SH-SY5Y (cell line): ENCODE results near the gene PAQR3.

Source experiments
- GATA2 ChIP-seq: IDR thresholded peaks from 2 replicates; pipeline ENCODE4 v1.6.1; 2011; ENCODE audit warnings: mild to moderate bottlenecking, low read depth, low read length
- GATA3 ChIP-seq: IDR thresholded peaks from 2 replicates; pipeline ENCODE4 v1.6.1; 2011; ENCODE audit warnings: low read depth, mild to moderate bottlenecking, low read length, moderate library complexity

Gene PAQR3, protein sequence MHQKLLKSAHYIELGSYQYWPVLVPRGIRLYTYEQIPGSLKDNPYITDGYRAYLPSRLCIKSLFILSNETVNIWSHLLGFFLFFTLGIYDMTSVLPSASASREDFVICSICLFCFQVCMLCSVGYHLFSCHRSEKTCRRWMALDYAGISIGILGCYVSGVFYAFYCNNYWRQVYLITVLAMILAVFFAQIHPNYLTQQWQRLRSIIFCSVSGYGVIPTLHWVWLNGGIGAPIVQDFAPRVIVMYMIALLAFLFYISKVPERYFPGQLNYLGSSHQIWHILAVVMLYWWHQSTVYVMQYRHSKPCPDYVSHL

DNA sequence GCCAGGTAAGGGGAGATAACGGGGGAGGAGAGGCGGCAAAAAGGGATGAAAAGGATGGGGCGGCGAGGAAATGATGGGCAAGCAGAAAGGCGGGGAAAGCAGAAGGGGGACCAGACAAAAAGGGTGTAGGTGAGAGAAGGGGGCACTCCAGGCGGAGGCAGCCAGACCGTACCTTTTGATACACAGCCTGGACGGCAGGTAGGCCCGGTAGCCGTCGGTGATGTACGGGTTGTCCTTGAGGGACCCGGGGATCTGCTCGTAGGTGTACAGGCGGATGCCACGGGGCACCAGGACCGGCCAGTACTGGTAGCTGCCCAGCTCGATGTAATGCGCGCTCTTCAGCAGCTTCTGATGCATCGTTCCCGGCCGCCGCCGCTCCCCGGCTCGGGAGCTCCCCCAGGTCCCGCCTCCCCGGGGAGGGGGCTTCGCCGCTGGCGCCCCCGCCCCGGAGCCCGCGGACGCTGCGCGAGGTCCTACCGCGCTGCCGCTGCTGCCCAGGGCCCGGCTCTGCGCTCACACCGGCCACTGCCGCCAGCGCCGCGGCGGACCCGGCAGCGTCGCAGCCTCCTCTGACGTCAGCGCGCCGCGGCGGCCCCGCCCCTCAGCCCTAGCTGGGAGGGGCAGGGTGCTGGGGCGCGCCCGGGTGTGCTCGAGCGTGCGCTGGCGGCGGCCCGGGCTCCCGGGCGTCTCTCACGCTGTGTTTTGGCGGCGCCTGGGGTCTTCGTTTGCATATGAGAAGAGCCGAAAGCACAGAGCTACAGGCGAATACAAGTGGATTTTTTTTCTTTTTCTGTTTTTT, at the start of gene PAQR3:
TSS of gene PAQR3 (minus strand) at position 571 of the 799 bp plus-strand sequence. CDS start at position 357, 214 bp downstream.
- TF ChIP-seq GATA2 (no peak), GATA3 (no peak)

DNA sequence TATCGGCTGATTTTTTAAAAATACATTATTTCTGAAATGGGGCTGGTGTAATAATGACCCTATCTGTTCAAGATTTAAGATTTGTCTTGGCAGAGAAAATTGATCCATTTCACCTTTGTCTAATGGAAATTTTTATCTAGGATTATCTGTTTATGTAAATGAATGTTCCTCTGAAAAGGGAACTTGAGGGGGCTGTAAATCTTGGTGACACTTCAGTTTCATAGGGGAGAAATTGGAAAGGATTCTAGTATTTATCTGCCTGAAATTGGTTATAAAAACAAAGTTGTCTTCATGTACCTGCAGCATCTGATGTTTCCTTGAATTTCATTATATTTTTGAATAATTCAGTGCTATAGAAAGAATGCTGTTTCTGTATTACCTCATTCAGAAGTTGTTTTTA, 48.4 kb upstream of the PAQR3 start:
- no peak for TF ChIP-seq GATA3
- no peak for TF ChIP-seq GATA2

DNA sequence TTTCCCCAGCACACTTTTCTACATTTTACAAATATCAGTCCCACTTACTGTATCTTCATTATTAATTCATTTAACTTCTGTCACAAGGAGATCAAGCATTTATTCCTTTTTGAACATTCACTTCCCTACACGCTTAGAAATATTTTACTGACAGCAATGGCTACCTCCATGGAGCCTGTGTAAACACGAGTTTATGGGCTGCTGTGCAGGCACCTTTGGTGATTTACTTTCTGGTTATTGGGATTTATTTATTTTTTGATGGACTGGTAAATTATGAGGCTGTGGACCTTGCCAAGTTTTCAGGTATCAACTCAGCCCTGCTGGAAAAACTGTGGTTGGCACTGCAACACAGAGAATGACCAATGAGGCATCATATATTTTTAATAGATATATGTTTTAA, 45.4 kb upstream of the PAQR3 start:
- TF ChIP-seq GATA3 (no peak), GATA2 (no peak)

DNA sequence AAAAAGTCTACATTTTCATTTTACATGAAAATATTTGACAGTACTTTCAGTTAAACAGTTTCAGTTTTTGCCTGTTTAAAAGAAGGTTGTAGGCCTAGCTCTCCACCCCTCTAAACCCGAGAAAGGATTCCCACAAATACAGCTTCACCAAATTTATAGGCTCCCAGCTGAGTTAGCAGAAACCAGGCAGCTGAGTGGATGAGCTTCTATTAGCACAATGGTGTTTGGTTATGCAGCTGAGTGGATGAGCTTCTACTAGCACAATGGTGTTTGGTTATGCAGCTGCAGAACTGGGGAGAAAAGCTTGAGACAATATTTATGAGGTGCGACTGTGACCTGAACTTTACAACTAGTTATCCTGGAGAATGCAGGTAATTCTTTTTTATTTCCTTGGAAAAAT, 36.6 kb upstream of the PAQR3 start:
- no peak for TF ChIP-seq GATA2

DNA sequence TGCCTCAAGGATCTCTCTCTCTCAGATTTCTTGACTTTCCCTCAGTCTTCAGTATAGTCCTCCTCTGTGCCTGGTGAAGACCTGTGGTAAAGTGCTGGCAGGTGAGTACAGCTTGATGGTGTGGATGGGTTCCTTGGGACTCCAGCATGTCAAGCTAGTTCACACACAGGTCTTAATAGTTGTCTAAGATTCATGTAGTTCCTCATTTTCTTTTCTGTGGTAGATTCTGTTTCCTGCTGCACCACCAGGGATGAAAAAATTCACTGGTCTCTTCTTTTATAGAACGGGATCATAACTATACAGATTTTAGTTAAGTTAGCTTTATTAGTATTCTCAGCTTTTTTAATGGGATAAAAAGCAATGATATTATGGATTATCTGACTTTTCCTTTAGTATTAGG, 32.5 kb upstream of the PAQR3 start:
- no peak for TF ChIP-seq GATA2
- TF ChIP-seq GATA3: no peak

DNA sequence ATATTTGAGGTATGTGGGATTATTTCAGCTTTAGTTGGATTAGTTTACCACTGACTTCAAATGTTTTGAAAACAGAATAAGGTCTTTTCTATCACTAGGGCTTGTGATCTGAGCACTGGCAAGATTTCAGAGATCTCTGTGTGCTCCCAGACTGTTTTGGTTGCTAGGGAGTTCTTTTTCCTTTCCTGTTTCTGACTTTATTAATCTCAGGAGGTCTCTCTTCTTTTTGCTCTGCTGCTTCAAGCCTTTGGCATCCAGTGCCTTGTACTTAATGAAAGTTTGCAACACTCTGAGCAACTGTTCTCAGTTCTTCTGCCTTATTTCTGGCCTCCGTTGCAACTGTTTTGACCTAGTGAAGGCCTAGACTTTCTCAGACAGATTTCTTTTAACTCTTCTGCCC, 32.1 kb upstream of the PAQR3 start:
- no peak for TF ChIP-seq GATA3
- no peak for TF ChIP-seq GATA2

DNA sequence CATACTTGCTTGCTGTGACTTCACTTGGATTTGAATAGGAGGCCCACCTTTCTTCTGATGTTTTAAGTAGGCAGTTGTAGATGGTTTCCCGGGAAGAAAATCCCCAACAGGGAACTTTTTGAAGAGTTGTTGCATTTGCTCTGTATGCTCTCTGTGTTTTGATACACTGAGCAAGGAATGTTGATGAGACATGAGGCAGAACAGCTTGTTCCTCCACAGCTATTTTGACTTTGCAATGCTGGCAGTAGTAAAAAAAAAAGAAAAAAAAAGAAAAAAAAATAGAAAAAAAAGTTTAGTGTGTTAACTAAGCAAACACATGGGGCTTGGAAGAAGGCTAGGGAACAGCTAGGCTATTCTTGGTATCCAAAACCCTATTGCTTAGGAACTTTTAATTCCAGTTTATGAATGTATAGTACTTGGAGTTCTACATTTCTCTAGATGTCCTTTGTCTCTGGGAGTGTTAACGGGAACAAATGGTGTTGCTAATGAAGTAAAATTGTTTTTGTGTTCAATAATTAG, 23.4 kb upstream of the PAQR3 start:
- TF ChIP-seq GATA3 (no peak), GATA2 (no peak)

DNA sequence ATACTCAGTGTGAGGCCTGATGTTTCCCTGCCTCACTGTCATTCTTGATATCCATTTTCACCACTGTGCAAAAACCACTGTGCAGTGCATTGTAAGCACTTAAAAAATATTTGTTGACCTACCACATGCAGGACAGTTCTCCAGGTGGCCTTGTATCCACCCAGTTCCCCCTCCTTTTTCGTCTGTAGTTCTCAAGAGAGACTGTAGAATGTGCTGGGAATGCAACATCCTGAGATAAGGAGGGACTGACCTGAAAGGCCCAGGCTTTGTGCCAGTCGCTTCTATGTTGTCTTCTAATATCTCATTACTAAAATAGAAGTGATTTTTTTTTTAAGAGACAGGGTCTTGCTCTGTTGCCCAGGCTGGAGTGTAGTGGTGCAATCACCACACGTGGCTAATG, 21.7 kb upstream of the PAQR3 start:
- no peak for TF ChIP-seq GATA2
- TF ChIP-seq GATA3: no peak

DNA sequence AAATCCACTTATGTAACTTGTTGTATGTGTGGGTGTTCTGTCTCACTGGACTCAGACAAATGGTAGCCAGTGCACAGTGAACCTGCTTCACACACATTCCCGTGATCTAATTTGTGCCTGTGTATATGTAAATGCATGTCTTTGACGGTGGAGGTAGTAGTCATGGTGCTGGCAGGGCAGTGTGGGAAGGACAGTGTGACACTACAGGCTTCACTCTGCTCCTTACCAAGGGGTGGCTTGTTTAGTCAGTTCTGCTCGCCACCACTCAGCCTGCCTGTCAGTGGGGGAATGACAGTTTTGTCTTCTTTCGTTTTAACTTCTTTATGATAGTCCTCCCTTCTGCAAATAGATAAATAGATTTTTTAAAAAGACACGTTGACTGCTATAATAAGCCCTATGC, 17.7 kb upstream of the PAQR3 start:
- TF ChIP-seq GATA2 (no peak), GATA3 (no peak)

DNA sequence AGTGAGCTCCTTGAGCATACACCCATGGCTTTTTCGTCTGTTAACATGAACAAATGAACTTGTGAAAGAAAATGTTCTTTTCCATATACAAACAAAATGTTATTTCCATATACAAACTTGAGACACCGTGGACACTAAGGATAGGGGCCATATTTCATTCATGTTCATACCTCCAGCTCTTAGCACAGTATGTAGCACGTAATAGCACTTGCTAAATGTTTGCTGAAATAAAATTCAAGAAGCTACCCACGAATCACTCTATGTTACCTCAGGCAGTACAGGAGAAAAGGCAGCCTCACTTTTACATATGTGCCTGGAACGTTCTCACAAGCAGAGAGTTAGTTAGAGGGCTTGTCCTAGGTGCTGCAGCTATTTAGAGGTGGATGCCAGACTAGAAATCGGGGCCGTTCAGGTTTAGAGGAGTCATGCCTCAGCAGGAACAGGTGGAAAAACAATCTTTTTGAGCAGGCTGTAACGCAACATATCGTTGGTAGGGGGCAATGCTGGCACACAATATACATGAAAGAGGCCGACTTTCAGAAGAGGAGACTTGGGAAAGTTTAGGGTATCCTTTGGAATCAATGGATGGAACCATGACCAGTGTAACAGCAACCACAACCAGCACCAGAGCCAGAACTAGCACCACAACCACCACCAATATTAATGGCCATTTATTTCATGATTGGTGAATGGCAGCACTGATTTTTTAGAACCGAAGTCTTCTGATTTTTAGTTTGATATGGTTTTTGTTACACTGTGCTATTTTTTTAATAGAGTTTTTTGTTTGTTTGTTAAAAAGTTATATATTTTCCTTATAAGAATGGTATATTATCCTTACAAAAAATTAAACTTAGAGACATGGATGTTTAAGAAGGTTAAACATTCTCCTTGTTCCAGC, 14.8 kb upstream of the PAQR3 start:
- TF ChIP-seq GATA3 (no peak), GATA2 (no peak)

DNA sequence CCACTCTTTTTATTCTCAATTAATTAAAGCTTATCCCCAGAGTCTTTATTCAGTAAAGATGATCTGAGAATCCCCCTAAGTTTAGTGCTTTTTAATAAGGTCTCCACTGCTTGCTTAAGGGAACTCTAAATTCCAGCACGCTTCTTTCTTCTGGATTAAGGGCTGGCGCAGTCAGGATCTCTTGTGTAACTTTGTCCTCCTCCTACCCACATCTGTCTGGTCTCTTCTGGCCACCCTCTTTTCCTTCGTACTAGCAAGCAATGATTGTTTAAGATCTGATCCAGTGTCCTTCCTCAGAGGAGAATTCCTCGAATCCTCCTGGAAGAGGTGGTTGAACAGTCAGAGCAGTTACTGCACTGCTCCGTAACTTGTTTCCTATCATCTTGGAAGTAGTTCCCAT, 14.0 kb upstream of the PAQR3 start:
- TF ChIP-seq GATA3 (no peak), GATA2 (no peak)

DNA sequence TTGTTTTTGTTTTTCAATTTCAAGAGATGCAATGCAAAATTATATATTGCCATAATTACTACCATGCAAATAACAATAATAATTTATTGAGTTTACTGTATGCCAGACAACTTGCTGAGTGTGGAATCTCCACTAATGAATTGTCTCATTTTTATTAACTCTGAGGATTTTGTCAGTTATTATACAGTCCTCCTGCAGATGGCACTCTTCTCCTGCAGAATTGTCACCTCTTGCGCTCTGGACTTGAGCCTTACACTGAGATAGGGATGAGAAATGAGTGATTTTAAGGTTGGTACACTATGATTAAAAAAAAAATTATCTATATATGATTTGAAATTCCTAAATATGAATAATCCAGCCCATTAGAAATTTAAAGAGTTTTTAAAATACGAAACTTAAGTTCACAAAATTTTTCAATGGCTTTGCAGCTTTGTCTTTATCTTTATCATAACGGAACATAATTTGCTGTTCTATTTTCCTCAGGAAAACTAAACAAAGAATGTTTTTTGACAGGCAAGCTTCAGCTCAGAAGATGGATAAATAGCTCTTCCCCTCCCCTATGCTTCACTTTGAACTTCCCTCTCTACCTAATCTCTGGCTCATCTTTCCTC, 12.7 kb upstream of the PAQR3 start:
- TF ChIP-seq GATA2 (no peak), GATA3 (no peak)

DNA sequence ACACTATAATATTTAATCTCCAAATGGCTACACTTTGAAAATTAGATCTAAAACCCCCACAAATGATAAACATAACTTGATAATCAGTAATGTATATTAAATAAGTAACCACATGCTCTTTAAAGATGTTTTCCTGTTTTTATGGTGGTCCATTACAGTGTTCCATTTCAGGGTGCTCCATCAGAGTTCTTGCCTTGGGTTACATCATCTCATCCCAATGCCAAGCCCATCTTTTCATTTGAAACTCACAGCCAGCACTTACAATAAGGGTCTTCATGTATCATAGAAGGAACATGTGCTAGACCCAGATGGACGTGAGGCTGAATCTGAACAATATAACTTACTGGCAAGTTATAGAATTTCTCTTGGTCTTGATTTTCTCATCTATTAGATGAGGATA, 10.5 kb upstream of the PAQR3 start:
- TF ChIP-seq GATA2 (no peak), GATA3 (no peak)

DNA sequence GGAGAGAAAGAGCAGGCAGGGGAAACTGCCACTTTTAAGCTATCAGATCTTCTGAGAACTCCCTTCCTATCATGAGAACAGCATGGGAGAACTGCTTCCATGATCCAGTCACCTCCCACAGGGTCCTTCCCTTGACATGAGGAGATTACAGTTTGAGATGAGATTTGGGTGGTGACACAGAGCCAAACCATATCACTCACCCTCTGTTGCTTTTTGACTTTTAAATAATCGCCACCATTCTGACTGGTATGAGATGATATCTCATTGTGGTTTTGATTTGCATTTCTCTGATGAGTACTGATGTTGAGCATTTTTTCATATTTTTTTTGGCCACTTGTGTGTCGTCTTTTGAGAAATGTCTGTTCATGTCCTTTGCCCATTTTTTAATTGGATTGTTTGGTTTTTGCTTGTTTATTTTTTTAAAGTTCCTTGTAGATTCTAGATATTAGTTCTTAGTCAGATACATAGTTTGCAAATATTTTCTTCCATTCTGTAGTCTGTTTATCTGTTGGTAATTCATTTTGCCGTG, 6.5 kb upstream of the PAQR3 start:
- no peak for TF ChIP-seq GATA3
